ENCODE results near the gene CHAMP1.

Gene CHAMP1

DNA sequence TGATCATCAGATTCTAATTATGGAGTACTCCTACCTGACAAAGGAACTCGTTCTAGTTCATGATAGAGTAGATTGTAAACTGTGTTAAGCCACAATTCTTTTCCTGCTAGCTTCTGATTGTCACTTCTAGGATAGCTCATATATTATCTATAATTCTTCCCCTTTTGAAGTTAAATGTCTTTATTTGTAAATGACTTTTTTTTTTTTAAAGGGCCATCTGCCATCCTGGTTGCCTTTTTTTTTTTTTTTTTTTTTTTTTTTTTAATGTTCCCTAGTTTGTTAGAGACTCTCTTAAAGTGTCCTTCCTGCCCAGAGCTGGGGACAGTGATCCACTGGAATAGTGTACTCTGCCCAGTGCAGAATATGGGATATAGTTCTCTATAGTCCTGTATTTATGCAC is 4.3 kb downstream of the CHAMP1 start:
- TF ChIP-seq, protein P1, sequence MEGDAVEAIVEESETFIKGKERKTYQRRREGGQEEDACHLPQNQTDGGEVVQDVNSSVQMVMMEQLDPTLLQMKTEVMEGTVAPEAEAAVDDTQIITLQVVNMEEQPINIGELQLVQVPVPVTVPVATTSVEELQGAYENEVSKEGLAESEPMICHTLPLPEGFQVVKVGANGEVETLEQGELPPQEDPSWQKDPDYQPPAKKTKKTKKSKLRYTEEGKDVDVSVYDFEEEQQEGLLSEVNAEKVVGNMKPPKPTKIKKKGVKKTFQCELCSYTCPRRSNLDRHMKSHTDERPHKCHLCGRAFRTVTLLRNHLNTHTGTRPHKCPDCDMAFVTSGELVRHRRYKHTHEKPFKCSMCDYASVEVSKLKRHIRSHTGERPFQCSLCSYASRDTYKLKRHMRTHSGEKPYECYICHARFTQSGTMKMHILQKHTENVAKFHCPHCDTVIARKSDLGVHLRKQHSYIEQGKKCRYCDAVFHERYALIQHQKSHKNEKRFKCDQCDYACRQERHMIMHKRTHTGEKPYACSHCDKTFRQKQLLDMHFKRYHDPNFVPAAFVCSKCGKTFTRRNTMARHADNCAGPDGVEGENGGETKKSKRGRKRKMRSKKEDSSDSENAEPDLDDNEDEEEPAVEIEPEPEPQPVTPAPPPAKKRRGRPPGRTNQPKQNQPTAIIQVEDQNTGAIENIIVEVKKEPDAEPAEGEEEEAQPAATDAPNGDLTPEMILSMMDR (IDR thresholded peaks at IDR 0.05; ENCODE audit: control extremely low read depth, extremely low read depth, low read depth, missing control alignments) = no peak
- ChIA-PET CTCF (interaction anchor here (1.1 to 2.1 kb wide), 4 partner anchors 9 to 39 kb away, joined by 3 to 7 read pairs (median 4); no protein-coding TSS in a partner anchor), POLR2A (no interaction called here)
- no peak for DNase-seq (ENCODE audit: extremely low spot score)

DNA sequence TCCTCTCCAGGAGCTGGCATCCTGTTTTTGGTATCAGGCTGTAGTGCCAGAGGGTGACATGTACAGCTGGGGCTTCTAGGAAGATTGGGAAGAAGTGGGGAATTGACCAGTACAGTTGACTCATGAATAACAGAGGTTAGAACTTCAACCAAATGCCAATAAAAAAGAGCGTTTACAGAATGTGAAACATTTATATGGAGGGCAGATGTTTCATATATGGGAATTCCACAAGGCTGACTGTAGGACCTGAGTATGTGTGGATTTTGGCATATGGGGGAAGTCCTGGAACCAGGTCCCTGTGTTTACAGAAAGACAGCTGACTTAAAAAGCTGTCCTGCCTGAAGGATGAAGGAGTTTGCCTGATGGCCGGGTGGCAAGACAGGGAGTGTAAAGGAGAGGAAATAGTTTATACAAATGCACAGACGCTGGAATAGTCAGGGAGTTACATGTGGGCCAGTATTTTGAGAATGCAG is 5.2 kb downstream of the CHAMP1 start:
- TF ChIP-seq, protein P1 (IDR thresholded peaks at IDR 0.05; ENCODE audit: control extremely low read depth, extremely low read depth, low read depth, missing control alignments) = no peak
- no peak for DNase-seq (ENCODE audit: extremely low spot score)
- CTCF ChIA-PET = interaction anchor here (1.0 to 1.9 kb wide), 5 partner anchors 14 to 25 kb away, joined by 3 to 5 read pairs (median 3); no protein-coding TSS in a partner anchor
- POLR2A ChIA-PET = no interaction called here

DNA sequence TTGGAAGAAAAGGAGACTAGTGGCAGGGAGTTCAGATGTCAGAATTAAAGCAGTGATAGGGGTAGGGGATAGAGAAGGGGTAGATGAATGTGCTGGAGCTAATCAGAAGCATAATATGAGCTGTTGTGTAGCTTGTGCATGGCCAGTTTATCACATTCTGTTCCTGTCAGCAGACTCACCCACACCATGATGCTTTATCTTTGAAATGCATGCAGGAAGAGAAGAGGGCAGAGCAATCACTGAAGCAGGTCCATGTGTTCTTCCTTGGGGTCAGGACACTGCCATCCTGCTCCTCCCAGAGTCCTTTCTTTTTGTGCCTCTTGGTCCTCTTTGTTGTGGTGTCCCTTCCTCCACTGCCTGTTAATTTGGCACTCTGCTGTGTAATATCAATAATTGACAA is 5.8 kb downstream of the CHAMP1 start:
- DNase-seq (ENCODE audit: extremely low spot score) = no peak
- POLR2A ChIA-PET = no interaction called here
- TF ChIP-seq, protein P1 (IDR thresholded peaks at IDR 0.05; ENCODE audit: control extremely low read depth, extremely low read depth, low read depth, missing control alignments) = no peak
- CTCF ChIA-PET = interaction anchor here (1.0 to 1.3 kb wide), 3 partner anchors 13 to 17 kb away, joined by 3 read pairs; no protein-coding TSS in a partner anchor

DNA sequence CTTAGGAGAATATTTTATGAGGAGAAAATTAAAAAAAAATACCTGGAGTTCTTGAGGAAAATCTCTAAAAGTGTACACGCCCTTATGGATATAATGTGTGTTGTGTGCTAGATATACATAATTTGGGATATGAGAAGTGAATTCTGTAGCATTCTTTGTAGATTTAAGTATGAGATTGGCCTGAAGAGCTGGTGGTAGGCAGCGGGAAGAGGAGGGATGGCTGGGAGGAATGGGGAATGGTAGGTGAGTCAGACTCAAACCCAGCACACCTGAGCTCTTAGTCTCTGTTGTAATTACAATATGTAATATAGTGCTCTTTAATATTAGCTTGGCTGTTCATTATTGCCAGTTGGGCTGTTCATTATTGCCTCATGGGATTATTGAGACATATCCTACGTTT is 7.0 kb downstream of the CHAMP1 start:
- TF ChIP-seq, protein P1 (IDR thresholded peaks at IDR 0.05; ENCODE audit: control extremely low read depth, extremely low read depth, low read depth, missing control alignments) = no peak
- CTCF ChIA-PET = no interaction called here
- POLR2A ChIA-PET = interaction anchor here (0.6 kb wide), 1 partner anchor 28 kb away, joined by 3 read pairs; no protein-coding TSS in a partner anchor
- DNase-seq (ENCODE audit: extremely low spot score) = no peak

DNA sequence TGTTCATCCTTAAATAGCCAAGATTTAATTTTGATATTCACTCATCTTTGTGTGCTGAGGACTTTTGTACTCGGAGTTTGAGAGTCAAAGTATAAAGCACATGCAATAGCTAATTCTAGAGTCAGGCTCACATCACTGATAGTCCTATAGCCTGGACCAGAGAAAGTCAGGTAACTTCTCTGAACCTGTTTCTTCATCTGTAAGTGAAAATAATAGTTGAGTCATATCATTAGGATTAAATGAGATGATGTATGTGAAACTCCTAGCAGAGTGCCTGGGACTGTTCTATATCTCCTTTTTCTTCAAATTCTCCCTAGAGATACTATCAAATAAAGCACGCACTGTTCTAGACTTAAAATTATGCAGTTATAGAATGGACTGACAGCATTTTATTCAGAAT is 9.0 kb downstream of the CHAMP1 start:
- ChIA-PET CTCF (no interaction called here), POLR2A (no interaction called here)
- DNase-seq (ENCODE audit: extremely low spot score) = no peak
- TF ChIP-seq, protein P1 (IDR thresholded peaks at IDR 0.05; ENCODE audit: control extremely low read depth, extremely low read depth, low read depth, missing control alignments) = no peak

DNA sequence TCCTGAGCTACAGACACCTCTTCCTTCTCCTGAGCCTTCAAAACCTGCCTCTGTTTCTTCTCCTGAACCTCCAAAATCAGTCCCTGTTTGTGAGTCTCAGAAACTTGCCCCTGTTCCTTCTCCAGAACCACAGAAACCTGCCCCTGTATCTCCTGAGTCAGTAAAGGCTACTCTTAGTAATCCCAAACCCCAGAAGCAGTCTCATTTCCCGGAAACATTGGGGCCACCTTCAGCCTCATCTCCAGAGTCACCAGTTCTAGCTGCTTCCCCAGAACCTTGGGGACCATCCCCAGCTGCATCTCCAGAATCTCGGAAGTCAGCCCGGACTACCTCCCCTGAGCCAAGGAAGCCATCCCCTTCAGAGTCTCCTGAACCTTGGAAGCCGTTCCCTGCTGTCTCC is 10.0 kb downstream of the CHAMP1 start:
- CTCF ChIA-PET = interaction anchor here (2.8 kb wide), 1 partner anchor 11 kb away, joined by 13 read pairs; no protein-coding TSS in a partner anchor
- POLR2A ChIA-PET = no interaction called here

More for the DNA sequence above, 10.0 kb downstream of the CHAMP1 start:
- no peak for DNase-seq (ENCODE audit: extremely low spot score)
- TF ChIP-seq, protein P1 (IDR thresholded peaks at IDR 0.05; ENCODE audit: control extremely low read depth, extremely low read depth, low read depth, missing control alignments) = no peak

Measured in GM10248 (cell line).